HepG2 (cell line): Measurements from ENCODE around the gene MYO7A. TPM values are rescaled to one million over a fixed set of nuclear protein-coding genes. Genes with fewer than 3 reads are reported as not detected.
A peak's percentile ranks its signal among the peaks of the same experiment; 100 is the strongest.

Experiments
- ATAC-seq: fragments of 200-7000 bp; cut with Tn5 transposase; 3 replicates; pipeline ENCODE4 v1.9.1; 2020; ENCODE audit warnings: mild to moderate bottlenecking, moderate library complexity
- BruUV-seq: library from RNA; stranded (reverse); fragments of 400-500 nt; replicated peaks from 2 replicates; lab custom pipeline; 2021; lab: Mats Ljungman, UMichigan
- CTCF ChIA-PET: fragments of 300-600 bp; formaldehyde crosslinking; extraction: SDS; loops from one replicate; lab custom pipeline; 2021; ENCODE audit warnings: low total read pairs, inconsistent platforms, low intra/inter-chr PET ratio; lab: Yijun Ruan, JAX
- POLR2A ChIA-PET: fragments of 350-600 bp; sonication (Branson Sonifier 250); formaldehyde crosslinking; loops from one replicate; lab custom pipeline; 2020; ENCODE audit warnings: antibody characterized with exemption, inconsistent platforms; lab: Yijun Ruan, JAX
- DNase-seq: peaks from one replicate; pipeline ENCODE4 v3.0.0-alpha.2; 2015; ENCODE audit warnings: low spot score
- FAIRE-seq: peaks from 3 replicates; lab custom pipeline; 2011; peaks lifted over from hg19 to GRCh38; lab: Jason Lieb, UNC
- H2AFZ ChIP-seq: one replicate; pipeline ENCODE4 v1.6.1; 2011; ENCODE audit warnings: low read length, inconsistent platforms
- H3K27ac ChIP-seq: fragments of 300-600 bp; 3 replicates; pipeline ENCODE4 v1.8.0; 2011; ENCODE audit warnings: mixed run types, mild to moderate bottlenecking, mixed read lengths, low read length, inconsistent platforms; ENCODE audit not compliant: insufficient read depth; ENCODE audit errors: extremely low read length
- H3K27me3 ChIP-seq, 2 experiments: fragments of 200-600 bp in 1 of 2; 2 replicates in 1 of 2; 3 replicates in 1 of 2; pipeline versions ENCODE4 v1.6.0 to v1.8.0; 2011; ENCODE audit warnings: low read length in 2 of 2, mild to moderate bottlenecking in 2 of 2, moderate library complexity in 2 of 2, inconsistent platforms in 1 of 2; ENCODE audit not compliant: insufficient read depth in 2 of 2, control insufficient read depth in 1 of 2
- H3K36me3 ChIP-seq, 2 experiments: fragments of 200-600 bp in 1 of 2; replicated peaks in 1 of 2; 2 replicates in 1 of 2; 3 replicates in 1 of 2; pipeline versions ENCODE4 v1.5.1 to v1.8.0; 2011; ENCODE audit warnings: low read length in 2 of 2, inconsistent platforms in 1 of 2; ENCODE audit not compliant: insufficient read depth in 2 of 2, control insufficient read depth in 1 of 2
- H3K4me1 ChIP-seq: 2 replicates; pipeline ENCODE4 v1.5.1; 2012; ENCODE audit warnings: low read length, inconsistent platforms; ENCODE audit not compliant: insufficient read depth
- H3K4me2 ChIP-seq: 2 replicates; pipeline ENCODE4 v1.6.0; 2011; ENCODE audit warnings: low read depth, low read length, inconsistent platforms
- H3K4me3 ChIP-seq, 3 experiments: fragments of 200-600 bp in 1 of 3; sonication (generic), shearing (Covaris generic) in 1 of 3; replicated peaks in 1 of 3; 2 replicates each; pipeline ENCODE4 v1.5.1; 2011 to 2016; ENCODE audit warnings: low read length in 3 of 3, inconsistent platforms in 2 of 3, low read depth in 2 of 3, mild to moderate bottlenecking in 2 of 3, control low read depth in 1 of 3, mixed read lengths in 1 of 3; ENCODE audit not compliant: insufficient read depth in 1 of 3
- H3K79me2 ChIP-seq: one replicate; pipeline ENCODE4 v1.6.1; 2011; ENCODE audit warnings: low read length, inconsistent platforms; ENCODE audit not compliant: insufficient read depth
- H3K9ac ChIP-seq: 2 replicates; pipeline ENCODE4 v1.6.0; 2011; ENCODE audit warnings: mild to moderate bottlenecking, low read depth, low read length, inconsistent platforms; ENCODE audit not compliant: insufficient read depth
- H3K9me3 ChIP-seq: 2 replicates; pipeline ENCODE4 v1.5.1; 2012; ENCODE audit warnings: mild to moderate bottlenecking, low read length
- H4K20me1 ChIP-seq: 2 replicates; pipeline ENCODE4 v1.6.0; 2011; ENCODE audit warnings: inconsistent platforms, mild to moderate bottlenecking, low read length, moderate library complexity; ENCODE audit not compliant: insufficient read depth
- FOSL1 ChIP-seq: sonication (generic); formaldehyde crosslinking; IDR thresholded peaks from 2 replicates; pipeline ENCODE4 v1.9.0; 2021; ENCODE audit warnings: missing genetic modification reagents, borderline replicate concordance
- FOXO1 ChIP-seq: sonication (generic); formaldehyde crosslinking; IDR thresholded peaks from 2 replicates; pipeline ENCODE4 v1.4.0; 2020; ENCODE audit warnings: missing genetic modification reagents
- GABPA ChIP-seq, 2 experiments: IDR thresholded peaks; 2 replicates each; pipeline ENCODE4 v1.6.1; 2011 to 2016; ENCODE audit warnings: low read depth in 2 of 2, low read length in 1 of 2, missing biosample characterization in 1 of 2, missing genetic modification characterization in 1 of 2
- GFI1 ChIP-seq: sonication (generic); formaldehyde crosslinking; IDR thresholded peaks from 2 replicates; pipeline ENCODE4 v1.5.0; 2020; ENCODE audit warnings: missing genetic modification reagents, mild to moderate bottlenecking, borderline replicate concordance
- GZF1 ChIP-seq: sonication (generic); formaldehyde crosslinking; IDR thresholded peaks from 2 replicates; pipeline ENCODE4 v1.5.1; 2020; ENCODE audit warnings: mild to moderate bottlenecking, missing genetic modification reagents
- NFKBIZ ChIP-seq: IDR thresholded peaks from 2 replicates; pipeline ENCODE4 v1.6.1; 2018; ENCODE audit warnings: missing genetic modification reagents, missing compliant biosample characterization
- PAF1 ChIP-seq: IDR thresholded peaks from 2 replicates; pipeline ENCODE4 v1.6.1; 2016; ENCODE audit warnings: missing genetic modification reagents, missing compliant biosample characterization
- RXRB ChIP-seq: IDR thresholded peaks from 2 replicates; pipeline ENCODE4 v1.6.1; 2016; ENCODE audit warnings: borderline replicate concordance, missing genetic modification reagents, missing compliant biosample characterization
- STAT5B ChIP-seq: sonication (generic); formaldehyde crosslinking; IDR thresholded peaks from 2 replicates; pipeline ENCODE4 v1.4.0; 2020; ENCODE audit warnings: missing genetic modification reagents
- TBP ChIP-seq: sonication (generic); formaldehyde crosslinking; IDR thresholded peaks from 2 replicates; pipeline ENCODE4 v1.5.0; 2020; ENCODE audit warnings: missing genetic modification reagents
- THYN1 ChIP-seq: sonication (generic); formaldehyde crosslinking; IDR thresholded peaks from 2 replicates; pipeline ENCODE4 v1.8.1; 2023; ENCODE audit warnings: low read depth, mild to moderate bottlenecking, moderate library complexity, missing genetic modification reagents, borderline replicate concordance
- ZBTB7A ChIP-seq: sonication (generic); formaldehyde crosslinking; IDR thresholded peaks from 2 replicates; pipeline ENCODE4 v1.8.0; 2022; ENCODE audit warnings: mild to moderate bottlenecking, missing genetic modification reagents
- ZFP91 ChIP-seq: sonication (generic); formaldehyde crosslinking; IDR thresholded peaks from 2 replicates; pipeline ENCODE4 v1.9.0; 2022; ENCODE audit warnings: missing genetic modification reagents, mild to moderate bottlenecking, borderline replicate concordance
- ZNF10 ChIP-seq: sonication (generic); formaldehyde crosslinking; IDR thresholded peaks from 2 replicates; pipeline ENCODE4 v1.4.0; 2020; ENCODE audit warnings: mild to moderate bottlenecking, low read depth, missing genetic modification reagents, borderline replicate concordance
- ZNF143 ChIP-seq: sonication (generic); formaldehyde crosslinking; IDR thresholded peaks from 2 replicates; pipeline ENCODE4 v1.4.0; 2020; ENCODE audit warnings: missing genetic modification reagents
- ZNF367 ChIP-seq: sonication (generic); formaldehyde crosslinking; IDR thresholded peaks from 2 replicates; pipeline ENCODE4 v1.4.0; 2020; ENCODE audit warnings: missing genetic modification reagents, borderline replicate concordance
- ZNF629 ChIP-seq: sonication (generic); formaldehyde crosslinking; conservative IDR thresholded peaks from 2 replicates; pipeline ENCODE4 v1.5.0; 2020; ENCODE audit warnings: missing genetic modification reagents
- ZNF687 ChIP-seq: sonication (generic); formaldehyde crosslinking; IDR thresholded peaks from 2 replicates; pipeline ENCODE4 v1.5.1; 2020; ENCODE audit warnings: mild to moderate bottlenecking, missing genetic modification reagents, moderate library complexity
- ZSCAN9 ChIP-seq: IDR thresholded peaks from 2 replicates; pipeline ENCODE4 v1.6.1; 2016; ENCODE audit warnings: borderline replicate concordance
- WGBS: methylation state at CpG from one replicate; pipeline ENCODE4 v1.1.6; 2017; ENCODE audit warnings: low lambda C conversion rate; 5-methylcytosine and 5-hydroxymethylcytosine counted together
- in situ Hi-C: cut with HindIII; loops from 2 replicates; pipeline ENCODE4 v1.10.0; 2017; ENCODE audit warnings: low pct_unique_long_range_greater_than_20kb; ENCODE audit not compliant: extremely low pct_ligation_motif_present
- intact Hi-C: fragments of 100-400 bp; cut with micrococcal nuclease; formaldehyde crosslinking; loops from one replicate; pipeline ENCODE4 v1.10.0; 2022; ENCODE audit not compliant: unreplicated experiment
- polyA plus RNA-seq, 8 experiments: library from polyadenylated mRNA; depleted of rRNA in 3 of 8; stranded (reverse) in 7 of 8; unstranded in 1 of 8; fragments of >200 nt; fragmentation: Illumina TruSeq in 4 of 8; extraction: Trizol in 4 of 8; gene quantifications; 2 replicates each; pipeline versions ENCODE4 v1.2.1 to v1.2.3, GENCODE V29; 2011 to 2016; ENCODE audit warnings: low read depth in 4 of 8, missing spikeins in 1 of 8, mixed read lengths in 1 of 8; ENCODE audit not compliant: insufficient read depth in 1 of 8
- total RNA-seq, 5 experiments: library from RNA; depleted of rRNA; stranded (reverse); fragments of >200 nt; fragmentation: Illumina TruSeq; extraction: Trizol; gene quantifications; 2 replicates each; pipeline ENCODE4 v1.2.3, GENCODE V29; 2016; ENCODE audit warnings: low read depth in 1 of 5

MYO7A gene
- total and polyA plus RNA-seq, 2 of the 13 experiments (the other 11 are each of a cell fraction or from before 2014, with no cell fraction given) = 7.5 to 10.0 TPM

DNA sequence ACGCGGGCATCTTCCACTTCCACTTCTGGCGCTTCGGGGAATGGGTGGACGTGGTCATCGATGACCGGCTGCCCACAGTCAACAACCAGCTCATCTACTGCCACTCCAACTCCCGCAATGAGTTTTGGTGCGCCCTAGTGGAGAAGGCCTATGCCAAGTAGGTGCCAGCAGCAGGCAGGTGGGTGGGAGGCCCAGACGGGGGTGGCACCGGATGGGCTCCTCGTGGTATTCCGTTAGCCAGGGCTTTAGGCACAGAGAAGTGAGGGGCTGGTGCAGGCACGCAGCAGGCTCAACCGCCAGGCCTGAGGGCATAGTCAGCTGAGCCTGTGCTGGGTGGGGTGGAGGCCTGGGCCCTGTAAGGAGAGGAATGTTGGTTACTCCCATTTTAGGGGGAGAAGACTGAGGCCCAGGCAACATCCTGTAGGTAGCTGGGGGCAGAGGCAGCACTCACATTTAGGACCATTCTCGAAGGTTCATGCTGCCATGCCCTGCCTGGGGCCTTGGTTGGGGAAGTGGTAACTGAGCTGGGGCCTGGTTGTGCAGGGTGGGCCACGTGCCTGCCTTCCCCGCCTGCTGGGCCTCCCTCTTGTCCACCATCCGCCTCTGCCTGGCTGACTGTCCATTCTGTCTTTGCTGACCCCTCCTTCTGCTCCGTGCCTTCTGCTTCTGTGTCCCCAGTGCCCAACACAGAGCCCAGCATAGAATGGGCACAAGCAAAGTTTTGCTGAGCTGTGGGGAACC lies 15.2 kb upstream of the MYO7A start:
- no TSS peak for BruUV-seq
- no peak for ATAC-seq
- peaks cover 0 to 3% of the 10 kb centered on the region in 2 experiments; a peak in 1 of 5 replicates for H3K27me3 ChIP-seq

More for the DNA sequence above, 15.2 kb upstream of the MYO7A start:
- DNase-seq (no peak), FAIRE-seq (no peak)
- Histone ChIP-seq H3K36me3 (no peaks in the 10 kb centered on the region), H3K4me1 (peaks cover 21% of the 10 kb centered on the region), H4K20me1 (no peaks in the 10 kb centered on the region), H3K9me3 (no peaks in the 10 kb centered on the region), H3K4me3 (peak overlapping the region in 1 of 3 experiments; percentile 31; a peak in 1 of 6 replicates), H2AFZ (no peak overlapping the region), H3K4me2 (peak overlapping the region; percentile 64), H3K79me2 (no peaks in the 10 kb centered on the region), H3K27ac (no peak overlapping the region), H3K9ac (no peak overlapping the region)
- 0 out of 2 replicates have a peak, but pooled peaks have one; percentile 23 for TF ChIP-seq ZNF629 (CRISPR knock-in tag)
- TF ChIP-seq ZNF10 (CRISPR knock-in tag) = no peak
- TF ChIP-seq GFI1 (CRISPR knock-in tag) = no peak
- TF ChIP-seq FOXO1 (CRISPR knock-in tag) = no peak
- no peak for TF ChIP-seq ZBTB7A
- TF ChIP-seq ZSCAN9 (CRISPR knock-in tag) = no peak
- no peak for TF ChIP-seq ZNF367 (CRISPR knock-in tag)
- no peak for TF ChIP-seq TBP (CRISPR knock-in tag)
- TF ChIP-seq THYN1 (CRISPR knock-in tag) = no peak
- no peak for TF ChIP-seq RXRB (CRISPR knock-in tag)
- no peak for TF ChIP-seq PAF1
- TF ChIP-seq ZNF687 (CRISPR knock-in tag) = peak; percentile 50
- no peak for TF ChIP-seq GZF1
- peak; percentile 26; the same call in 1 of the 2 replicates for TF ChIP-seq ZFP91 (CRISPR knock-in tag)
- no peak for TF ChIP-seq STAT5B (CRISPR knock-in tag)
- no peak for TF ChIP-seq NFKBIZ
- 0 out of 2 replicates have a peak, but pooled peaks have one; percentile 2 for TF ChIP-seq GABPA (IDR thresholded peaks at IDR 0.05; ENCODE audit: low read depth, low read length)
- TF ChIP-seq GABPA (CRISPR knock-in tag; IDR thresholded peaks at IDR 0.05; ENCODE audit: low read depth) = no peak
- no peak for TF ChIP-seq ZNF143
- no peak for TF ChIP-seq FOSL1
- CTCF ChIA-PET = interaction anchor here (1.4 to 2.3 kb wide), 2 partner anchors 14 to 65 kb away, joined by 3 to 19 read pairs; no protein-coding TSS in a partner anchor
- 69% methylated on average over 15 of the region's 20 CpGs for WGBS
- intact Hi-C loops = loop anchor here (1.0 kb wide), 1 partner anchor 66 kb away; no protein-coding TSS in a partner anchor
- POLR2A ChIA-PET = no interaction called here
- in situ Hi-C loops = no loop called here
